Measurements from ENCODE around the gene USP3. TPM values are rescaled to one million over a fixed set of nuclear protein-coding genes. Genes with fewer than 3 reads are reported as not detected.

USP3 gene
- total and polyA plus RNA-seq, 10 of the 15 experiments (the other 5 are each of a cell fraction or from before 2014, with no cell fraction given), result 23.8 to 64.5 (median 50.3) TPM

GRCh38 chr15:63560741-63561448, 56.5 kb downstream of the USP3 start (continued):
- TF ChIP-seq, protein P1, sequence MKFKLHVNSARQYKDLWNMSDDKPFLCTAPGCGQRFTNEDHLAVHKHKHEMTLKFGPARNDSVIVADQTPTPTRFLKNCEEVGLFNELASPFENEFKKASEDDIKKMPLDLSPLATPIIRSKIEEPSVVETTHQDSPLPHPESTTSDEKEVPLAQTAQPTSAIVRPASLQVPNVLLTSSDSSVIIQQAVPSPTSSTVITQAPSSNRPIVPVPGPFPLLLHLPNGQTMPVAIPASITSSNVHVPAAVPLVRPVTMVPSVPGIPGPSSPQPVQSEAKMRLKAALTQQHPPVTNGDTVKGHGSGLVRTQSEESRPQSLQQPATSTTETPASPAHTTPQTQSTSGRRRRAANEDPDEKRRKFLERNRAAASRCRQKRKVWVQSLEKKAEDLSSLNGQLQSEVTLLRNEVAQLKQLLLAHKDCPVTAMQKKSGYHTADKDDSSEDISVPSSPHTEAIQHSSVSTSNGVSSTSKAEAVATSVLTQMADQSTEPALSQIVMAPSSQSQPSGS (IDR thresholded peaks at IDR 0.05; ENCODE audit: low read length), result peak; percentile 63; the same call in 1 of the 2 replicates
- TF ChIP-seq ATF7 (IDR thresholded peaks at IDR 0.05; ENCODE audit: low read depth), result peak; percentile 95

GRCh38 chr15:63564093-63564492, 59.7 kb downstream of the USP3 start:
- POLR2A ChIA-PET, result interaction anchor here (1.0 to 1.4 kb wide), 2 partner anchors 14 to 56 kb away, joined by 3 to 4 read pairs; no protein-coding TSS in a partner anchor
- Histone ChIP-seq H3K4me2 (ENCODE audit: control insufficient read depth, insufficient read depth) (no peak overlapping the region), H3K4me3 (no peak overlapping the region), H3K36me3 (ENCODE audit: control insufficient read depth in 2 of 2, insufficient read depth in 2 of 2, low read length in 1 of 2) (peaks cover 14 to 22% of the 10 kb centered on the region in 2 experiments), H3K27me3 (replicated peaks in 1 of 2; ENCODE audit: control insufficient read depth in 2 of 2, insufficient read depth in 2 of 2, low read length in 1 of 2) (no peaks in the 10 kb centered on the region), H3K9ac (ENCODE audit: control insufficient read depth, insufficient read depth, low read length) (no peak overlapping the region), H4K20me1 (ENCODE audit: control insufficient read depth, insufficient read depth) (no peaks in the 10 kb centered on the region), H3K4me1 (ENCODE audit: control insufficient read depth, insufficient read depth, low read length) (no peaks in the 10 kb centered on the region), H3K27ac (ENCODE audit: control insufficient read depth, insufficient read depth) (no peak overlapping the region), H3K9me3 (replicated peaks; ENCODE audit: control insufficient read depth, insufficient read depth, low read length) (no peaks in the 10 kb centered on the region), H2AFZ (ENCODE audit: control insufficient read depth, low read depth, low read length) (no peak overlapping the region), H3K79me2 (ENCODE audit: control insufficient read depth, insufficient read depth, low read length) (no peaks in the 10 kb centered on the region)
- CTCF ChIA-PET, result interaction anchor here (1.3 to 1.7 kb wide), 4 partner anchors 17 to 99 kb away, joined by 3 to 7 read pairs (median 4); no protein-coding TSS in a partner anchor
- 0% methylated on average over 3 of the region's 3 CpGs for WGBS (ENCODE audit: insufficient coverage, insufficient replicate concordance, low lambda C conversion rate, missing lambda C conversion rate)
- intact Hi-C loops (cut with micrococcal nuclease; ENCODE audit: unreplicated experiment), result no loop called here
- in situ Hi-C loops (cut with MboI), result no loop called here
- FAIRE-seq (no peak), DNase-seq (ENCODE audit: low read depth, low spot score) (no peak), ATAC-seq (no peak)
- SMC1A ChIA-PET (ENCODE audit: uncharacterized antibody, unreplicated experiment), result interaction anchor here (0.9 to 2.9 kb wide), 14 partner anchors 8 to 98 kb away, joined by 3 to 15 read pairs (median 8); no protein-coding TSS in a partner anchor
- RAD21 ChIA-PET (ENCODE audit: unreplicated experiment), result interaction anchor here (0.9 to 2.1 kb wide), 4 partner anchors 11 to 56 kb away, joined by 3 to 6 read pairs (median 4); no protein-coding TSS in a partner anchor
- no TSS peak for BruUV-seq (replicated peaks)
- TF ChIP-seq, protein P2, sequence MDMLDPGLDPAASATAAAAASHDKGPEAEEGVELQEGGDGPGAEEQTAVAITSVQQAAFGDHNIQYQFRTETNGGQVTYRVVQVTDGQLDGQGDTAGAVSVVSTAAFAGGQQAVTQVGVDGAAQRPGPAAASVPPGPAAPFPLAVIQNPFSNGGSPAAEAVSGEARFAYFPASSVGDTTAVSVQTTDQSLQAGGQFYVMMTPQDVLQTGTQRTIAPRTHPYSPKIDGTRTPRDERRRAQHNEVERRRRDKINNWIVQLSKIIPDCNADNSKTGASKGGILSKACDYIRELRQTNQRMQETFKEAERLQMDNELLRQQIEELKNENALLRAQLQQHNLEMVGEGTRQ (IDR thresholded peaks at IDR 0.05; ENCODE audit: borderline replicate concordance, low read depth, low read length), result no peak
- TF ChIP-seq E2F8 (IDR thresholded peaks at IDR 0.05; ENCODE audit: low read depth, partially characterized antibody) (no peak), SP1 (IDR thresholded peaks at IDR 0.05; ENCODE audit: low read depth, low read length) (no peak), IKZF1 (conservative IDR thresholded peaks at IDR 0.05) (no peak), DPF2 (IDR thresholded peaks at IDR 0.05) (no peak), PAX5 (IDR thresholded peaks at IDR 0.05; ENCODE audit: borderline replicate concordance, low read depth, low read length) (no peak), YBX1 (IDR thresholded peaks at IDR 0.05) (no peak), CUX1 (IDR thresholded peaks at IDR 0.05; ENCODE audit: insufficient replicate concordance, low read depth, low read length) (no peak), FOXM1 (IDR thresholded peaks at IDR 0.05; ENCODE audit: low read depth, low read length) (no peak)
